NOMO-1 treated with DMSO at 0.1 percent for 48 hours (cell line): ENCODE data around the gene GMDS.

Experiments
- DNase-seq: peaks from one replicate; lab custom pipeline; 2025; ENCODE audit not compliant: unreplicated experiment; lab: John Stamatoyannopoulos, UW

Gene GMDS

GRCh38 chr6:1610497-1611321 lies 634.7 kb downstream of the GMDS start:
- DNase-seq, result no peak

GRCh38 chr6:1609648-1610496 lies 635.5 kb downstream of the GMDS start, which contains the start of gene FOXC1:
Gene FOXC1 (plus strand): TSS chr6:1609915. CDS start chr6:1610446, 531 bp downstream.
- peak; percentile 75 for DNase-seq

GRCh38 chr6:1609041-1609647 lies 636.3 kb downstream of the GMDS start:
- DNase-seq, result no peak

- no peak for DNase-seq
Measured at GRCh38 chr6:1608222-1609040, 637.0 kb downstream of the GMDS start.

GRCh38 chr6:1607516-1608221 lies 637.7 kb downstream of the GMDS start:
- no peak for DNase-seq

GRCh38 chr6:1606780-1607515 lies 638.5 kb downstream of the GMDS start:
- DNase-seq, result no peak

- DNase-seq, result no peak
Measured at GRCh38 chr6:1605893-1606779, 639.3 kb downstream of the GMDS start.

GRCh38 chr6:1605004-1605892 lies 640.2 kb downstream of the GMDS start:
- no peak for DNase-seq

GRCh38 chr6:1604158-1605003 lies 641.0 kb downstream of the GMDS start:
- peak; percentile 34 for DNase-seq

GRCh38 chr6:1603708-1604107 lies 641.7 kb downstream of the GMDS start:
- no peak for DNase-seq

- DNase-seq, result no peak
Measured at GRCh38 chr6:1602049-1602713, 643.2 kb downstream of the GMDS start.

GRCh38 chr6:1601158-1602048 lies 644.0 kb downstream of the GMDS start:
- DNase-seq, result no peak

GRCh38 chr6:1600764-1601157 lies 644.6 kb downstream of the GMDS start:
- no peak for DNase-seq

GRCh38 chr6:1600063-1600763 lies 645.2 kb downstream of the GMDS start:
- DNase-seq, result no peak
